Measurements from ENCODE around the gene ITPR1.

ITPR1 gene

GRCh38 chr3:4819746-4820145, 326.6 kb downstream of the ITPR1 start:
- DNase-seq: no peak

GRCh38 chr3:4820296-4821121, 327.4 kb downstream of the ITPR1 start:
- DNase-seq: no peak

- no peak for DNase-seq
These were observed 328.2 kb downstream of the ITPR1 start for GRCh38 chr3:4821338-4821737.

GRCh38 chr3:4821975-4822374, 328.8 kb downstream of the ITPR1 start:
- DNase-seq: no peak

- DNase-seq: no peak
These were observed 329.4 kb downstream of the ITPR1 start for GRCh38 chr3:4822568-4822967.

GRCh38 chr3:4823385-4823784, 330.2 kb downstream of the ITPR1 start:
- no peak for DNase-seq

GRCh38 chr3:4823986-4824925, 331.1 kb downstream of the ITPR1 start:
- no peak for DNase-seq

- DNase-seq: no peak
These were observed 331.8 kb downstream of the ITPR1 start for GRCh38 chr3:4824926-4825325.

GRCh38 chr3:4825436-4826236, 332.5 kb downstream of the ITPR1 start:
- DNase-seq: no peak

- DNase-seq: no peak
These were observed 333.3 kb downstream of the ITPR1 start for GRCh38 chr3:4826237-4827100.

GRCh38 chr3:4827767-4828166, 334.6 kb downstream of the ITPR1 start:
- no peak for DNase-seq

- no peak for DNase-seq
These were observed 335.3 kb downstream of the ITPR1 start for GRCh38 chr3:4828279-4829030.

GRCh38 chr3:4829031-4829394, 335.9 kb downstream of the ITPR1 start:
- DNase-seq: no peak

- no peak for DNase-seq
These were observed 337.4 kb downstream of the ITPR1 start for GRCh38 chr3:4830586-4830914.

- no peak for DNase-seq
These were observed 338.4 kb downstream of the ITPR1 start for GRCh38 chr3:4831580-4831950.

GRCh38 chr3:4833471-4833870, 340.3 kb downstream of the ITPR1 start:
- DNase-seq: no peak

- no peak for DNase-seq
These were observed 341.3 kb downstream of the ITPR1 start for GRCh38 chr3:4834403-4834866.

GRCh38 chr3:4835616-4836043, 342.5 kb downstream of the ITPR1 start:
- no peak for DNase-seq

- DNase-seq: no peak
These were observed 343.4 kb downstream of the ITPR1 start for GRCh38 chr3:4836516-4836915.

GRCh38 chr3:4837374-4837930, 344.3 kb downstream of the ITPR1 start:
- DNase-seq: no peak

- no peak for DNase-seq
These were observed 345.5 kb downstream of the ITPR1 start for GRCh38 chr3:4838621-4839022.

All from eye (tissue), 1 donor.